ENCODE measurements around the gene NPIPA1.
"Not testable (repeated sequence)": the region's sequence is repeated elsewhere in the genome, so short reads cannot be mapped to it uniquely, and the experiment has no call there.

- TF ChIP-seq CTCF (IDR thresholded peaks at IDR 0.05); ZFX (IDR thresholded peaks at IDR 0.05; ENCODE audit: borderline replicate concordance): not testable (repeated sequence)
Measured at GRCh38 chr16:14922968-14923367, 14.3 kb upstream of the NPIPA1 start.
